Measurements from ENCODE around the gene DPP6. TPM values are rescaled to one million over a fixed set of nuclear protein-coding genes. Genes with fewer than 3 reads are reported as not detected.

The DPP6 gene
- total and polyA plus RNA-seq, 8 donors, result 0.29 to 1.2 (median 0.57) TPM

GRCh38 chr7:154559454-154559853 lies 507.3 kb downstream of the DPP6 start:
- DNase-seq (no peak), ATAC-seq (no peak)
- no peak overlapping the region for H3K27ac ChIP-seq
- no peaks in the 10 kb centered on the region for H3K27me3 ChIP-seq
- TF ChIP-seq, protein P1, sequence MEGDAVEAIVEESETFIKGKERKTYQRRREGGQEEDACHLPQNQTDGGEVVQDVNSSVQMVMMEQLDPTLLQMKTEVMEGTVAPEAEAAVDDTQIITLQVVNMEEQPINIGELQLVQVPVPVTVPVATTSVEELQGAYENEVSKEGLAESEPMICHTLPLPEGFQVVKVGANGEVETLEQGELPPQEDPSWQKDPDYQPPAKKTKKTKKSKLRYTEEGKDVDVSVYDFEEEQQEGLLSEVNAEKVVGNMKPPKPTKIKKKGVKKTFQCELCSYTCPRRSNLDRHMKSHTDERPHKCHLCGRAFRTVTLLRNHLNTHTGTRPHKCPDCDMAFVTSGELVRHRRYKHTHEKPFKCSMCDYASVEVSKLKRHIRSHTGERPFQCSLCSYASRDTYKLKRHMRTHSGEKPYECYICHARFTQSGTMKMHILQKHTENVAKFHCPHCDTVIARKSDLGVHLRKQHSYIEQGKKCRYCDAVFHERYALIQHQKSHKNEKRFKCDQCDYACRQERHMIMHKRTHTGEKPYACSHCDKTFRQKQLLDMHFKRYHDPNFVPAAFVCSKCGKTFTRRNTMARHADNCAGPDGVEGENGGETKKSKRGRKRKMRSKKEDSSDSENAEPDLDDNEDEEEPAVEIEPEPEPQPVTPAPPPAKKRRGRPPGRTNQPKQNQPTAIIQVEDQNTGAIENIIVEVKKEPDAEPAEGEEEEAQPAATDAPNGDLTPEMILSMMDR (IDR thresholded peaks at IDR 0.05), result no peak
- no peaks in the 10 kb centered on the region for H3K36me3 ChIP-seq
- H3K9me3 ChIP-seq, result no peaks in the 10 kb centered on the region
- no peaks in the 10 kb centered on the region for H3K4me1 ChIP-seq
- no peak overlapping the region for H3K4me3 ChIP-seq
- intact Hi-C loops (cut with DNase I), result no loop called here

DNA sequence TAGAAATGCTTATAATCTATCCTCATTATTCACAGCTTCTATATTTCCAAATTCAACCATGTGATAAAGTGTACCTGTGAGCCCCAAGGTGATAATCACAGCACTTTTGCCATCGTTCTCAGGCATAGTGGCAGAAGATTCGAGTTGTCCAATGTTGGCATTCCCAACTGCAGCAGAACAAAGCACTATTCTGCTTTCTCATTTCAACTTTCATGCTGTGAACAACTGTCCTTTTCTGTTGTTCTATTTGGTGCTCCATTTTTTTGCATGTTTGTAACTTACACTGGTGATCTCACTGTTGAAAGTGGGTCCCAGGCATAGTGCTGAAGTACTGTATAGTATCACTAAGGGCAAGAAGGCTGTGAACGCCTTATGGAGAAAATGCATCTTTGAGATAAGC lies 512.5 kb downstream of the DPP6 start:
- H3K4me3 ChIP-seq, result no peak overlapping the region
- no peaks in the 10 kb centered on the region for H3K4me1 ChIP-seq
- no peaks in the 10 kb centered on the region for H3K27me3 ChIP-seq
- intact Hi-C loops (cut with DNase I), result no loop called here
- no peak for ATAC-seq
- no peak overlapping the region for H3K27ac ChIP-seq
- no peaks in the 10 kb centered on the region for H3K36me3 ChIP-seq
- TF ChIP-seq, protein P1 (IDR thresholded peaks at IDR 0.05), result no peak
- peaks cover 0 to 3% of the 10 kb centered on the region in 2 donors for H3K9me3 ChIP-seq
- no peak for DNase-seq

- TF ChIP-seq, protein P1 (IDR thresholded peaks at IDR 0.05), result no peak
- Histone ChIP-seq H3K4me1 (no peaks in the 10 kb centered on the region), H3K27ac (no peak overlapping the region), H3K4me3 (no peak overlapping the region), H3K27me3 (no peaks in the 10 kb centered on the region), H3K9me3 (peaks cover 0 to 3% of the 10 kb centered on the region in 2 donors), H3K36me3 (no peaks in the 10 kb centered on the region)
- ATAC-seq, result no peak
- intact Hi-C loops (cut with DNase I), result no loop called here
- no peak for DNase-seq
These were observed 514.7 kb downstream of the DPP6 start for GRCh38 chr7:154566877-154567276.

GRCh38 chr7:154568346-154568745 lies 516.1 kb downstream of the DPP6 start:
- Histone ChIP-seq H3K36me3 (no peaks in the 10 kb centered on the region), H3K27ac (no peak overlapping the region), H3K9me3 (peaks cover 0 to 3% of the 10 kb centered on the region in 2 donors), H3K4me3 (no peak overlapping the region), H3K4me1 (no peaks in the 10 kb centered on the region), H3K27me3 (no peaks in the 10 kb centered on the region)
- intact Hi-C loops (cut with DNase I), result no loop called here
- TF ChIP-seq, protein P1 (IDR thresholded peaks at IDR 0.05), result no peak
- DNase-seq (no peak), ATAC-seq (no peak)

- TF ChIP-seq, protein P1 (IDR thresholded peaks at IDR 0.05), result no peak
- H3K27me3 ChIP-seq, result no peaks in the 10 kb centered on the region
These were observed 517.7 kb downstream of the DPP6 start for GRCh38 chr7:154569916-154570315.

More at GRCh38 chr7:154569916-154570315, 517.7 kb downstream of the DPP6 start:
- H3K4me3 ChIP-seq, result no peak overlapping the region
- H3K4me1 ChIP-seq, result no peaks in the 10 kb centered on the region
- H3K27ac ChIP-seq, result no peak overlapping the region
- no peak for DNase-seq
- no peaks in the 10 kb centered on the region for H3K36me3 ChIP-seq
- H3K9me3 ChIP-seq, result peaks cover 0 to 3% of the 10 kb centered on the region in 2 donors
- intact Hi-C loops (cut with DNase I), result no loop called here
- ATAC-seq, result no peak

Data from left lung (tissue), 10 donors.